ENCODE measurements around the gene YJU2. TPM values are rescaled to one million over a fixed set of nuclear protein-coding genes. Genes with fewer than 3 reads are reported as not detected.

YJU2 gene
- total RNA-seq, 1 experiment from 2014 or later = 15.7 TPM

- DNase-seq (ENCODE audit: extremely low read depth, low read depth) = no peak
Measured at GRCh38 chr19:4295972-4296771, 49.3 kb downstream of the YJU2 start.

- DNase-seq (ENCODE audit: extremely low read depth, low read depth) = no peak
Measured at GRCh38 chr19:4297901-4298809, 51.3 kb downstream of the YJU2 start.

DNA sequence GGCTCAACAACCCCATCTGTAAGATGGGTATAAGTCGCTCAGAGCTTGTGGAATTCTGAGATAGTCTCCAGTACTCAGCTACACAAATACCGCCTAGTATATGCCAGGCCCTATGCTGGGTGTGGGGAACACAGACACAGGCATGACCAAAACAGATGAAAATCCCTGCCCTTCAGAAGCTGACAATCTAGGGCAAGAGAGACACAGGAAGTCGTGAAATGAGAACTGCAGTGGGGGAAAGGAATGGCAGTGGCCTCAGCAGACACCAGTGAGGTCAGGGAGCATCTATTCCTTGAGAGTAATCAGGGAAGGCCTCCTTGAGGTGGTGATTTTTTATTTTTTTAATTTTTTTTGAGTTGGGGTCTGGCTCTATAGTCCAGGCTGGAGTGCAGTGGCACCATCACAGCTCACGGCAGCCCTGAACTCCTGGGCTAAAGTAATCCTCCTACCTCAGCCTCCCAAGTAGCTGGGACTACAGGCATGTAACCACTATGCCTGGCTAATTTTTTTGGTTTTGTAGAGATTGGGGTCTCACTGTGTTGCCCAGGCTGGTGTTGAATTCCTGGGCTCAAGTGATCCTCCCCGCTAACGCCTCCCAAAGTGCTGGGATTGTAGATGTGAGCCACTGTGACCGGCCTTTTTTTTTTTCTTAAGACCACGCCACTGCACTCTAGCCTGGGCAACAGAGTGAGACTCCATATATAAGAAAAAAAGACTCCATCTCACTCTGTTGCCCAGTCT is 52.1 kb downstream of the YJU2 start:
- DNase-seq (ENCODE audit: extremely low read depth, low read depth) = no peak

GRCh38 chr19:4300589-4300988 is 53.7 kb downstream of the YJU2 start:
- no peak for DNase-seq (ENCODE audit: extremely low read depth, low read depth)

GRCh38 chr19:4301590-4302242 is 54.8 kb downstream of the YJU2 start:
- no peak for DNase-seq (ENCODE audit: extremely low read depth, low read depth)

GRCh38 chr19:4302243-4302640 is 55.4 kb downstream of the YJU2 start, which contains the start of gene TMIGD2:
TSS of gene TMIGD2 (minus strand) at chr19:4302389. CDS start at chr19:4302385, 4 bp downstream.
- no peak for DNase-seq (ENCODE audit: extremely low read depth, low read depth)

GRCh38 chr19:4303819-4304537 is 57.1 kb downstream of the YJU2 start:
- DNase-seq (ENCODE audit: extremely low read depth, low read depth) = no peak

DNA sequence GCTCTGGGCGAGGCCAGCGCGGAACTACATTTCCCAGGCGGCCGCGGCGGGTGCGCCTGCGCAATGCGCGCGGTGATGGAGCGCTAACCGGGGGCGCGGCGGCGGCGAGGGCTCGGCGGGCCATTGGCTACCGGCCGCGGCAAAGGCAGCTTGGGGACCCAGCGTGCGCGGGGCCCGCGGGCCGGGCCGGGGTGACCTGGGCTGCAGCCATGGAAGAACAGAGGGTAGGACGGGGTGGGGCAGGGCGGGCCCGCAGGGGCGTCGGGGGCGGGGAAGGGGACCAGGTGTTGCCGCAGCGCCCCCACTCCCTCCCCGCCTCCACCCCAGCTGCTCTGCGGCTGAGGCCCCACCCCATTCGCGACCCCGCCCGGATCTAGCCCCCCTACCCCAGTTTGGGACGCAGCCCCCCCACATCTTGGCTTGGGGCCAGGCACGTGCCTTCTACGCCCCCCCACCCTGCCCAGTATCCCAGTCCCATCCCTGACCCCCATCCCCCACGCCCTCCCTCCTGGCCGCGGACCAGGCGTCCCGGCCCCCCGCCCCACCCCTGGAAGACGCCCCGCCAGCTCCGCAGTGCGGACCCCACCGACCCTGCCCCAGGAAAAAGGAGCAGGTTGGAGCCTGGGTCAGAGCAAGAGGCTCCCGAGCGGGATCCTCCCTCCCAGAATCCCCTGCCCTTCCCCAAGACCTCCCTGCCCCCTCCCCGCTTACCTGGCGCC is 57.8 kb downstream of the YJU2 start, which contains the start of gene FSD1:
Gene FSD1, plus strand, starts transcription at position 61 of the 719 bp plus-strand sequence. Its CDS starts 149 bp downstream, at position 210.
- no peak for DNase-seq (ENCODE audit: extremely low read depth, low read depth)

- no peak for DNase-seq (ENCODE audit: extremely low read depth, low read depth)
Measured at GRCh38 chr19:4305257-4305612, 58.4 kb downstream of the YJU2 start.

DNA sequence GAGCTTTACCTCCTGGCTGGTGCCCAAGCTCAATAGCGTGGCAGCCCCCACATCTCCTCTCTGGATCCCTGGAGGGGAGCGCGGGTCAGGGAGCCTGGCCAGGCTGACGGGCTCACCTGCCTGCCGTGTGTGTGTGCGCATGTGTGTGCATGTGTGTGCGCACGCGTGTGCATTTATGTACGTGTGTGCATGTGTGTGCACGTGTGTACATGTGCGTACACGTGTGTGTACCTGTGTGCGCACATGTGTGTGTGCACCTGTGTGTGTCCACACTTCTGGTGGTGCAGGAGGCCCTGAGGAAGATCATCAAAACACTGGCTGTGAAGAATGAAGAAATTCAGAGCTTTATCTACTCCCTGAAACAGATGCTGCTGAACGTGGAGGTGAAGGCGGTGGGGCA is 58.8 kb downstream of the YJU2 start:
- DNase-seq (ENCODE audit: extremely low read depth, low read depth) = no peak

DNA sequence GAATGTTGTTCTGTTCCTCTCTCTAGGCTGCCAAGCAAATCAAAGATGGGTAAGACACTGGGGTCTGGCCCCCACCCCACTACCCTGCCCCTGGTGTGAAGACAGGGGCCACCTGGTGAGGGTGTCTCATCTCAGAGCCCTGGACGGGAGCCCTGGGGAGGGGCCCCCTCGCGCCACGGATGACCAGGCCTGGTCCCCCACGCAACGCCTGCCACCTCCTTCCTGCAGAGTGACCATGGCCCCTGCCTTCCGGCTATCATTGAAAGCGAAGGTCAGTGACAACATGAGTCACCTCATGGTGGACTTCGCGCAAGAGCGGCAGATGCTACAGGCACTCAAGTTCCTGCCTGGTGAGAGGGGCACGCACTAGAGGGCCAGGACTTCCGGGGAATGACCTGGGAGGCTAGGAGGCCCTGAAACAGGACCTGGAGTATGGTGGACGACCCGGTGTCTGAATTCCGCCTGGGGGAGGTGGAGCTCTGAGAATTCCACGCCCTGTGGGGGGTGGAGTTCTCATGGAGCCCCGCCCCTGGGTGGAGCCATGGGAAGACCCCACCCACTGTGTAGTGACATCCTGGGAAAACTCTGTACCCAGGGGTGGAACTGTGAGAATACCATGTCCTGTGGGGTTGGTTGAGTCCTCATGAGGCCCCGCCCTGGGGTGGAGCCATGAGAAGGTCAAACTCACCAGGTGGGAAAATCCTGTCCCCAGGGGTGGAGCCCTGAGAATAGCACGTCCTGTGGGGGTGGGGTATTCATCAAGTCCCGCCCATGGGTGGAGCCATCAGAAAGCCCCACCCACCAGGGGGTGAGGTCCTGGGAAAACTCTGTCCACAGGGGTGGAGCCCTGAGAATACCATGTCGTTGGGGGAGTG is 63.6 kb downstream of the YJU2 start:
- DNase-seq (ENCODE audit: extremely low read depth, low read depth) = no peak

GRCh38 chr19:4313847-4314490 is 67.1 kb downstream of the YJU2 start:
- DNase-seq (ENCODE audit: extremely low read depth, low read depth) = no peak

DNA sequence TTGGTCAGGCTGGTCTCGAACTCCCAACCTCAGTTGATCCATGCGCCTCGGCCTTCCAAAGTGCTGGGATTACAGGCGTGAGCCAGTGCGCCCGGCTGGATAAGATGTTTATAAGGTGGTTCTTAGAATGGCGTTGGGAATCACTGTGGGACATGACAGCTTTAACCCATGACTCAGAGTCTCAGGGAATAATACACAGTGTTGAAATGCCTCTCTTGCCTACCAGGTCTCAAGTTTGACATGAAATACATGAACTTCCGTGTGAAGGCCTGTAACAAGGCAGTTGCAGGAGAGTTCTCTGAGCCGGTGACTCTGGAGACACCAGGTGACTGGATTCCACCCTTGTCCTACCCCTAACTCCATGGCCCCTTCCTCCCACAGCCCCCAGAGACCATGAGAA is 70.1 kb downstream of the YJU2 start:
- DNase-seq (ENCODE audit: extremely low read depth, low read depth) = no peak

- DNase-seq (ENCODE audit: extremely low read depth, low read depth) = no peak
Measured at GRCh38 chr19:4318460-4318859, 71.6 kb downstream of the YJU2 start.

Measured in NCI-H460 (cell line).